DND-41 (cell line): ENCODE measurements around the gene SLC34A3.

Source experiments
- CTCF ChIP-seq: IDR thresholded peaks from 2 replicates; pipeline ENCODE4 v1.5.1; 2012; ENCODE audit warnings: borderline replicate concordance, low read length, moderate library complexity, mild to moderate bottlenecking; ENCODE audit not compliant: poor library complexity, severe bottlenecking; ENCODE audit errors: extremely low read depth
- EZH2 ChIP-seq: IDR thresholded peaks from 3 replicates; pipeline ENCODE4 v1.6.1; 2012; ENCODE audit warnings: borderline replicate concordance, low read depth, mild to moderate bottlenecking, moderate library complexity, low read length, inconsistent platforms; ENCODE audit not compliant: severe bottlenecking

GRCh38 chr9:137268538-137269201, 38.0 kb downstream of the SLC34A3 start:
- TF ChIP-seq CTCF, result no peak
- TF ChIP-seq EZH2, result no peak
